ELF-1 (cell line): ENCODE measurements around the gene FBXO41.

ENCODE experiments used
- DNase-seq: peaks from one replicate; pipeline ENCODE4 v3.0.0-alpha.2; 2016; ENCODE audit warnings: low read depth, low spot score

The FBXO41 gene

GRCh38 chr2:73214120-73215035 lies 69.9 kb downstream of the FBXO41 start, which contains the start of gene SMYD5:
Gene SMYD5 (plus strand): TSS chr2:73214245. CDS start chr2:73214267, 22 bp downstream.
- DNase-seq, result peak; percentile 90

GRCh38 chr2:73212448-73213176 lies 71.7 kb downstream of the FBXO41 start:
- DNase-seq, result peak; percentile 91

GRCh38 chr2:73212098-73212447 lies 72.2 kb downstream of the FBXO41 start:
- no peak for DNase-seq

GRCh38 chr2:73210696-73211095 lies 73.6 kb downstream of the FBXO41 start:
- no peak for DNase-seq

- no peak for DNase-seq
These were observed 74.3 kb downstream of the FBXO41 start for GRCh38 chr2:73210019-73210418.

GRCh38 chr2:73208258-73208657 lies 76.0 kb downstream of the FBXO41 start:
- no peak for DNase-seq

GRCh38 chr2:73205611-73206010 lies 78.7 kb downstream of the FBXO41 start:
- no peak for DNase-seq
